Measurements from ENCODE around the gene PIK3AP1. TPM values are rescaled to one million over a fixed set of nuclear protein-coding genes. Genes with fewer than 3 reads are reported as not detected.

PIK3AP1 gene
- total RNA-seq, 1 experiment from 2014 or later: 4.3 TPM

DNA sequence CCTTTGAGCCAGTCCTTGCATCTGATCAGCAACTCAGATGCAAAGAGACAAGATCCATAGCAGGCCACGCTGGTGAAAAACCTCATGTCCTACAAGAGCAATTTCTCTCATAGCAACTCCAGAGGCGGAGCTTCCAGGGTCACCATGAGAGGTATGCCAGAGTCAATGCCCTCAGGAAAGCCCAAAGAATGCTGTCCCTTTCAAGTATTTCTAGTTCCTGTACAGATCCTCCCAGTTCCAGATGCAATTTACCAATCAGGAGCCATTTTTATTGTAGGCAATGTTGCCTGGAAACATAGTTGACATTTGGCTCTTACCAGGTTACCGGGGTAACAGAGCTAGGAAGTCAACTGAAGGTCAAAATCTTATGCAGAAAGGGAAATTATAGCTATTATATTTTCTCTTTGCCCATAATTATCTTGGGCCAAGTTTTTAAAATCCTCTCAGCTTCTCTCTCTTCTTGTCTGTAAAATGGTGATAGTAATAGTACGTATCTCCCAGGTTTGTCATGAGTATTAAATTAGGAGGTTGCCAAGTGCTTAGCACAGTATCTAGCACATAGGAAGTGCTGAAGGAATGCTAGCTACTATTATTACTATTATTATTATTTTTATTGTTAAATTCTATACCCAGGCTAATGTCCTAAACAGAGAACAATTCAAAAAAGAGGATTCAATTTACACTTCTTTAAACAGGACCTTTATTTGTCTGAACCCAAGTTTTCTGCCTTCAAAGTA is 87.2 kb downstream of the PIK3AP1 start (continued):
- no peak for TF ChIP-seq TCF7 (CRISPR knock-in tag; IDR thresholded peaks at IDR 0.05; ENCODE audit: low read depth)
- no peak for TF ChIP-seq ZNF263 (CRISPR knock-in tag; IDR thresholded peaks at IDR 0.05; ENCODE audit: low read depth)

- Mint-ChIP-seq H3K4me3 (no peak overlapping the region), H3K9me3 (no peaks in the 10 kb centered on the region), H3K4me1 (no peaks in the 10 kb centered on the region), H3K27me3 (ENCODE audit: low read depth) (no peaks in the 10 kb centered on the region), H3K36me3 (no peaks in the 10 kb centered on the region; the same call in 1 of the 2 replicates), H3K27ac (no peak overlapping the region)
- ATAC-seq (no peak), DNase-seq (ENCODE audit: low spot score) (no peak)
- POLR2A ChIA-PET: no interaction called here
- CTCF ChIA-PET: no interaction called here
- TF ChIP-seq E2F4 (CRISPR knock-in tag; IDR thresholded peaks at IDR 0.05; ENCODE audit: borderline replicate concordance, low read depth) (no peak), NR3C1 (CRISPR knock-in tag; conservative IDR thresholded peaks at IDR 0.05; ENCODE audit: low read depth) (no peak), IRF2 (CRISPR knock-in tag; IDR thresholded peaks at IDR 0.05; ENCODE audit: borderline replicate concordance, low read depth) (no peak), EMX1 (CRISPR knock-in tag; IDR thresholded peaks at IDR 0.05) (no peak), MYBL2 (CRISPR knock-in tag; IDR thresholded peaks at IDR 0.05) (no peak), FOXP4 (CRISPR knock-in tag; IDR thresholded peaks at IDR 0.05) (no peak), ZNF138 (CRISPR knock-in tag; conservative IDR thresholded peaks at IDR 0.05) (no peak), GTF2I (CRISPR knock-in tag; conservative IDR thresholded peaks at IDR 0.05) (no peak), ATF1 (CRISPR knock-in tag; IDR thresholded peaks at IDR 0.05) (no peak), CDX4 (CRISPR knock-in tag; IDR thresholded peaks at IDR 0.05; ENCODE audit: borderline replicate concordance) (no peak), ZBTB21 (CRISPR knock-in tag; IDR thresholded peaks at IDR 0.05; ENCODE audit: borderline replicate concordance) (no peak), STAT6 (CRISPR knock-in tag; conservative IDR thresholded peaks at IDR 0.05; ENCODE audit: low read depth) (no peak), SMAD4 (CRISPR knock-in tag; IDR thresholded peaks at IDR 0.05) (no peak), RORB (CRISPR knock-in tag; IDR thresholded peaks at IDR 0.05) (no peak)
Measured at GRCh38 chr10:96627292-96627691, 93.0 kb downstream of the PIK3AP1 start.

GRCh38 chr10:96626795-96627194 is 93.5 kb downstream of the PIK3AP1 start:
- no peak for TF ChIP-seq SMAD4 (CRISPR knock-in tag; IDR thresholded peaks at IDR 0.05)

More at GRCh38 chr10:96626795-96627194, 93.5 kb downstream of the PIK3AP1 start:
- Mint-ChIP-seq H3K27me3 (ENCODE audit: low read depth) (no peaks in the 10 kb centered on the region), H3K4me3 (no peak overlapping the region), H3K9me3 (no peaks in the 10 kb centered on the region), H3K27ac (no peak overlapping the region), H3K4me1 (no peaks in the 10 kb centered on the region), H3K36me3 (no peaks in the 10 kb centered on the region; the same call in 1 of the 2 replicates)
- ATAC-seq: peak; percentile 80
- CTCF ChIA-PET: no interaction called here
- POLR2A ChIA-PET: no interaction called here
- peak; percentile 35 for DNase-seq (ENCODE audit: low spot score)
